HEK293 (cell line): Measurements from ENCODE around the gene KCND2.

Experiments
- CTCF ChIA-PET: fragments of 350-600 bp; formaldehyde crosslinking; extraction: SDS; loops from one replicate; lab custom pipeline; 2021; ENCODE audit warnings: antibody characterized with exemption; lab: Yijun Ruan, JAX
- POLR2A ChIA-PET: fragments of 300-600 bp; formaldehyde crosslinking; extraction: SDS; loops from one replicate; lab custom pipeline; 2020; ENCODE audit warnings: antibody characterized with exemption, inconsistent platforms; lab: Yijun Ruan, JAX
- H3K27ac ChIP-seq: fragments of 200-500 bp; sonication (Bioruptor generic); 2 replicates; pipeline ENCODE4 v1.5.1; 2014; ENCODE audit warnings: low read depth, low read length, control low read depth, inconsistent platforms; ENCODE audit errors: extremely low read depth
- H3K36me3 ChIP-seq, 2 experiments: fragments of 200-500 bp in 1 of 2; sonication (Bioruptor generic) in 1 of 2; 1 replicate in 1 of 2; 2 replicates in 1 of 2; pipeline ENCODE4 v1.5.1; 2014 to 2017; ENCODE audit warnings: inconsistent platforms in 2 of 2, low read length in 2 of 2; ENCODE audit not compliant: control insufficient read depth in 2 of 2, insufficient read depth in 1 of 2
- H3K4me1 ChIP-seq: fragments of 200-500 bp; sonication (Bioruptor generic); 2 replicates; pipeline ENCODE4 v1.5.1; 2014; ENCODE audit warnings: mild to moderate bottlenecking, low read length, inconsistent platforms; ENCODE audit not compliant: control insufficient read depth, insufficient read depth
- H3K4me3 ChIP-seq: 2 replicates; pipeline ENCODE4 v1.5.1; 2011; ENCODE audit warnings: low read depth, mild to moderate bottlenecking, control low read depth, low read length, moderate library complexity
- H3K9me3 ChIP-seq: fragments of 200-500 bp; sonication (Bioruptor generic); 2 replicates; pipeline ENCODE4 v1.5.1; 2014; ENCODE audit warnings: low read depth, low read length, inconsistent platforms; ENCODE audit not compliant: control insufficient read depth, insufficient read depth
- BCL11B ChIP-seq: fragments of 450-650 bp; formaldehyde crosslinking; IDR thresholded peaks from 2 replicates; pipeline ENCODE4 v1.5.1; 2016; ENCODE audit warnings: low read depth, missing biosample characterization, missing genetic modification characterization
- GLI4 ChIP-seq: fragments of 450-650 bp; formaldehyde crosslinking; IDR thresholded peaks from 2 replicates; pipeline ENCODE4 v1.5.1; 2016; ENCODE audit warnings: missing biosample characterization, missing genetic modification characterization
- MYNN ChIP-seq: fragments of 450-650 bp; formaldehyde crosslinking; IDR thresholded peaks from 2 replicates; pipeline ENCODE4 v1.5.1; 2016; ENCODE audit warnings: missing biosample characterization, missing genetic modification characterization, borderline replicate concordance
- OSR2 ChIP-seq: fragments of 450-650 bp; formaldehyde crosslinking; IDR thresholded peaks from 2 replicates; pipeline ENCODE4 v1.5.1; 2016; ENCODE audit warnings: missing biosample characterization, missing genetic modification characterization
- OVOL3 ChIP-seq: fragments of 450-650 bp; formaldehyde crosslinking; IDR thresholded peaks from 2 replicates; pipeline ENCODE4 v1.5.1; 2016; ENCODE audit warnings: missing biosample characterization, missing genetic modification characterization
- TRIM28 ChIP-seq: IDR thresholded peaks from 2 replicates; pipeline ENCODE4 v1.6.1; 2011; ENCODE audit warnings: low read length, control low read depth, borderline replicate concordance
- WT1 ChIP-seq: fragments of 450-650 bp; formaldehyde crosslinking; IDR thresholded peaks from 2 replicates; pipeline ENCODE4 v1.5.1; 2016; ENCODE audit warnings: missing biosample characterization, missing genetic modification characterization
- ZBTB21 ChIP-seq: fragments of 450-650 bp; formaldehyde crosslinking; IDR thresholded peaks from 2 replicates; pipeline ENCODE4 v1.5.1; 2017; ENCODE audit warnings: missing biosample characterization, missing genetic modification characterization
- ZBTB48 ChIP-seq: fragments of 450-650 bp; formaldehyde crosslinking; IDR thresholded peaks from 2 replicates; pipeline ENCODE4 v1.5.1; 2016; ENCODE audit warnings: missing biosample characterization, missing genetic modification characterization
- ZBTB8A ChIP-seq: fragments of 450-650 bp; formaldehyde crosslinking; IDR thresholded peaks from 2 replicates; pipeline ENCODE4 v1.5.1; 2016; ENCODE audit warnings: missing biosample characterization, missing genetic modification characterization
- ZFP3 ChIP-seq: fragments of 450-650 bp; formaldehyde crosslinking; IDR thresholded peaks from 2 replicates; pipeline ENCODE4 v1.5.1; 2016; ENCODE audit warnings: low read depth, missing biosample characterization, missing genetic modification characterization
- ZFP41 ChIP-seq: fragments of 450-650 bp; formaldehyde crosslinking; IDR thresholded peaks from 2 replicates; pipeline ENCODE4 v1.5.1; 2016; ENCODE audit warnings: missing biosample characterization, missing genetic modification characterization, borderline replicate concordance
- ZNF133 ChIP-seq: fragments of 450-650 bp; formaldehyde crosslinking; IDR thresholded peaks from 2 replicates; pipeline ENCODE4 v1.5.1; 2016; ENCODE audit warnings: missing biosample characterization, missing genetic modification characterization
- ZNF140 ChIP-seq: fragments of 450-650 bp; formaldehyde crosslinking; IDR thresholded peaks from 2 replicates; pipeline ENCODE4 v1.5.1; 2016; ENCODE audit warnings: missing biosample characterization, missing genetic modification characterization
- ZNF148 ChIP-seq: fragments of 450-650 bp; formaldehyde crosslinking; IDR thresholded peaks from 2 replicates; pipeline ENCODE4 v1.5.0; 2017; ENCODE audit warnings: missing biosample characterization, missing genetic modification characterization, borderline replicate concordance
- ZNF266 ChIP-seq: fragments of 450-650 bp; formaldehyde crosslinking; IDR thresholded peaks from 2 replicates; pipeline ENCODE4 v1.5.1; 2016; ENCODE audit warnings: missing biosample characterization, missing genetic modification characterization, low read depth
- ZNF302 ChIP-seq: fragments of 450-650 bp; formaldehyde crosslinking; IDR thresholded peaks from 2 replicates; pipeline ENCODE4 v1.5.1; 2016; ENCODE audit warnings: missing biosample characterization, missing genetic modification characterization, low read depth
- ZNF37A ChIP-seq: fragments of 450-650 bp; IDR thresholded peaks from 2 replicates; pipeline ENCODE4 v1.5.1; 2018; ENCODE audit warnings: missing biosample characterization, missing genetic modification characterization
- ZNF423 ChIP-seq: fragments of 450-650 bp; formaldehyde crosslinking; IDR thresholded peaks from 2 replicates; pipeline ENCODE4 v1.5.1; 2016; ENCODE audit warnings: missing biosample characterization, missing genetic modification characterization
- ZNF488 ChIP-seq: fragments of 450-650 bp; formaldehyde crosslinking; IDR thresholded peaks from 2 replicates; pipeline ENCODE4 v1.5.1; 2016; ENCODE audit warnings: missing biosample characterization, missing genetic modification characterization
- ZNF544 ChIP-seq: fragments of 450-650 bp; formaldehyde crosslinking; IDR thresholded peaks from 2 replicates; pipeline ENCODE4 v1.5.0; 2017; ENCODE audit warnings: missing biosample characterization, missing genetic modification characterization
- ZNF610 ChIP-seq: fragments of 450-650 bp; formaldehyde crosslinking; IDR thresholded peaks from 2 replicates; pipeline ENCODE4 v1.5.1; 2016; ENCODE audit warnings: missing biosample characterization, missing genetic modification characterization, borderline replicate concordance
- ZNF623 ChIP-seq: fragments of 450-650 bp; formaldehyde crosslinking; IDR thresholded peaks from 2 replicates; pipeline ENCODE4 v1.5.1; 2016; ENCODE audit warnings: missing biosample characterization, missing genetic modification characterization
- ZNF747 ChIP-seq: fragments of 450-650 bp; formaldehyde crosslinking; IDR thresholded peaks from 2 replicates; pipeline ENCODE4 v1.5.1; 2016; ENCODE audit warnings: missing biosample characterization, missing genetic modification characterization
- ZNF777 ChIP-seq: fragments of 450-650 bp; formaldehyde crosslinking; IDR thresholded peaks from 2 replicates; pipeline ENCODE4 v1.5.1; 2017; ENCODE audit warnings: missing biosample characterization, missing genetic modification characterization, borderline replicate concordance
- ZSCAN5A ChIP-seq: fragments of 450-650 bp; formaldehyde crosslinking; IDR thresholded peaks from 2 replicates; pipeline ENCODE4 v1.5.1; 2016; ENCODE audit warnings: missing biosample characterization, missing genetic modification characterization

KCND2 gene

GRCh38 chr7:120472892-120473291 is 199.9 kb downstream of the KCND2 start (continued):
- no peak for TF ChIP-seq ZNF148
- TF ChIP-seq ZNF266 (tag by site-specific recombination), result no peak
- no peak for TF ChIP-seq ZNF488
- no peak for TF ChIP-seq OVOL3 (tag by site-specific recombination)
- TF ChIP-seq GLI4, result no peak
- TF ChIP-seq ZBTB21 (tag by site-specific recombination), result no peak

- Histone ChIP-seq H3K4me3 (no peak overlapping the region), H3K4me1 (no peaks in the 10 kb centered on the region), H3K9me3 (no peaks in the 10 kb centered on the region), H3K27ac (no peak overlapping the region), H3K36me3 (no peaks in the 10 kb centered on the region)
- ChIA-PET CTCF (no interaction called here), POLR2A (no interaction called here)
- no peak for TF ChIP-seq ZNF140 (tag by site-specific recombination)
These were observed 200.4 kb downstream of the KCND2 start for GRCh38 chr7:120473352-120473751.

- POLR2A ChIA-PET, result no interaction called here
- no peak overlapping the region for H3K4me3 ChIP-seq
- no peaks in the 10 kb centered on the region for H3K9me3 ChIP-seq
- H3K27ac ChIP-seq, result no peak overlapping the region
- no peaks in the 10 kb centered on the region for H3K36me3 ChIP-seq
- no peaks in the 10 kb centered on the region for H3K4me1 ChIP-seq
- no peak for TF ChIP-seq MYNN (tag by site-specific recombination)
- TF ChIP-seq ZNF610 (tag by site-specific recombination), result no peak
- no peak for TF ChIP-seq ZNF623 (tag by site-specific recombination)
- no peak for TF ChIP-seq ZNF544 (tag by site-specific recombination)
- no peak for TF ChIP-seq ZNF302 (tag by site-specific recombination)
- no peak for TF ChIP-seq TRIM28
- TF ChIP-seq ZFP3 (tag by site-specific recombination), result no peak
- TF ChIP-seq OSR2, result no peak
- no peak for TF ChIP-seq ZNF777 (tag by site-specific recombination)
- TF ChIP-seq BCL11B (tag by site-specific recombination), result no peak
- no peak for TF ChIP-seq ZBTB48
- no peak for TF ChIP-seq ZSCAN5A
- TF ChIP-seq ZNF37A (tag by site-specific recombination), result no peak
- no peak for TF ChIP-seq ZNF747
- TF ChIP-seq ZBTB8A (tag by site-specific recombination), result no peak
- TF ChIP-seq ZNF133, result no peak
- no peak for TF ChIP-seq ZNF423
- TF ChIP-seq WT1, result no peak
- no peak for TF ChIP-seq ZFP41 (tag by site-specific recombination)
- CTCF ChIA-PET, result no interaction called here
These were observed 203.0 kb downstream of the KCND2 start for GRCh38 chr7:120475994-120476393.
